Amniotic stem cell (primary cell): Measurements from ENCODE around the gene RASSF5.

Experiments used
- DNase-seq: peaks from one replicate; lab custom pipeline; 2025; lab: John Stamatoyannopoulos, UW

The RASSF5 gene

GRCh38 chr1:206516728-206516990, 9.3 kb downstream of the RASSF5 start:
- no peak for DNase-seq

GRCh38 chr1:206517784-206518183, 10.5 kb downstream of the RASSF5 start:
- no peak for DNase-seq

DNA sequence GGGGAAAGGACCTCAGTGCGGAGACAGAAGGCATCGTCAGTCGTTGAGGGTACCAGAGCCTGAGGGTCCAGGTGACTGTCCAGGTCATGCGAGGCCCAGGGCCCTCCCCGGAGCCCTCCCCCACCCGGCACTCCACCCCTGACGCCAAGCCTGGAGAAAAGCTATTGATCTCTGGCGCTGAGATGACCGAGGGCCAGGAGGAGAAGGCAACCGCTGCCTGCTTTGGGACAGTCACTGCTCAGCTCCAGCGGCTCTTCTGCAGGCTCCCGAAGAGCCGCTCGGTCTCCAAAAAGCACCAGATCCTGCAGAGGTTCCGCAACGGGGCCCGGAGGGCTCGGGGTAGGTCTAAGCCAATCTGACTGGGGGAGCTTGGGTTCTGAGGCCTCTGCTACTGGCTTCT, 10.9 kb downstream of the RASSF5 start:
- DNase-seq, result no peak

DNA sequence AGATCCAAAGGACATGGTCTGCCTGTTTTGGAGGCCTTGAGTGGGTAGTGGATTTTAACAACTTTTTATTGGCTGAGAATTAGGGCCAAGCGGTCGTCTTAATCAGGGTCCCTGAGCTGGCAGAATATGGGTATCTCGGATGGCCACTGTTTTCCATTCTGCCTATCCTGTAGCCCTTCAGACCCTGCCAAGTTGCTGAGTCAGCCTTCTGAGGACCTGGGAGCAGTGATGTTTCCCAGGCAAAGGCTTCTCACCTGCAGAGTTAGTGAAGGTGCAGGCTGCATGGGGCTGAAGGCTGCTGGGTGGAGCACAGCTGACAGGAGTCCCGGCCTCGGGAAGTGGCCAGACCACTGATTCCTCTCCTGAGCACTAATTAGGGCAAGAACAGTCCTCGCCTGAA, 11.4 kb downstream of the RASSF5 start:
- no peak for DNase-seq

DNA sequence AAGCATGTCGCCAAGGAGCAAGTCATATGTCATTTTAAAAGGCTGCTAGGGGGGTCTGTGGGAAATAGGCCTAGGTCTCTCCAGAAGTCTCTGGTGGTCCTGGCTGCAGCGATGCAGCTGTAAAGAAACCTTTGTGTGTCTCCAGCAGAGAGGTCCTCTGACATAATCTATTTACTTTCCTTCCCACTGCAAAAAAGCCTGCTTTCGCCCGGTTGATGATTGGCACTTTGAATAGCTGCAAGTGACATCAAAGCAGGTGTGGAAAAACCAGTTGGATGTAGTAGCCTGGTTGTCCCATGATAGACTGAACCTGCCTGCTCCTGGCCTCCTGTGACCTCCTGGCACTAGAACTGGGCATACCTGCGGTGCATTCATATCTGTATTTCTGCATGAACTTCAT, 13.8 kb downstream of the RASSF5 start:
- DNase-seq, result no peak

DNA sequence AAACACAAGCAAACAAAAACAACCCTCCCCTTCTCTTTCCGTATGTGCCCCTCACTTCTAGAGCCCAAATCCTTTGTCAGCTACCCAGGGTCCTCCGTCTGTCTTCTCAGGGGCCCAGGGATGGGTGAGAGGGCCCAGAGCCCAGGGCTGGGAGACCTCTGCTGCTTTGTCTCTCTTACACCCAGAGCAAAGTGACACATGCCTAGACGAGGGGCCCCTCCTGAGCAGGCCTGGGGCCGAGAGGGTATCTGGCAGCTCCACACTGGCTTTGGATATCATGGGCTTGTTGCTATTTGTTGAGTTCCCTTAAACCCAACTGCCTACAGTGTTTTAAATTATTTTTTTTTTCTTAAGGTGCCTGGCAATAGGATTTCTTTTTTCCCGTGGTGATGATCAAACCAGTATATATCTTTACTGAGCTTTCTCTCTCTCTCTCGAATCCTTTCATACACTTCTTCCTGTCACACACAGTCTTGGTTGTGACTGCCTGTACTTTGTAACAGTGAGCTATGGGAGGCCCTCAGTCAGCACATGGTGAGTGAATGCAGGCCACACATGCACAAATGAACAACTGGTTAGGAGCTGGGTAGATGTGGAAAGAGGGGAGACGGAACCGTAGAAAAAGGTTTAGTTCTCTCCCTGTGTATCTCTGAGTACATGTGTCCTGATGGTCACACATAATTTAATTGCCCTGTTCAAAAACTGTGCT, 14.5 kb downstream of the RASSF5 start:
- no peak for DNase-seq

DNA sequence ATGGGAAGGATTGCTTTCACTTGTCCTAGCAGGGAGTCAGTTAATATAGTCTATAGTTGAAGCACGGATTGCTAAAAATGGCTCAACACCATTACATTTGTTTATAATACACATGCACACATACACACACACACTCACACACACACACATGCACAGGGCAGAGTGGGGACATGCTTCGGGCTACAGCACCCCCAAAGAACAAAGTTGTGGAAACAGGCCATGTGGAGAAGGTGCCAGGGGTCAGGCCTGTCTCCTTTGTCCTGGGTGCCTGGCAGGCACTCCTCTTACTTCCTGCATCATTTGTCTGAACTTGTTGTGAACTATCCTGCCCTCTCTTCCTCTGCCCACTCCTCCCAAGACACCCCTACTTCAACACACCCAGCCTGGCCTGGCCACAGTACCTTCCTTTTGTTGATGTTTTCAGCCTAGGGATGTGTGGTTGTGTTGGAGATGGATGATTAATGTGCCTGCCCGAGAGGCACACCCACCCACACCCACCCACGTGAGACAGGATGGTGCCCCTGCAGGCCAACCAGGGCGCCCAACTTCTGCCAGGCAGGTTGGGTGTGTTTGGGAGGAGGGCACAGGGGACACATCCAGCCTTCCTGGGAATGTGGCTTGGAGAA, 17.5 kb downstream of the RASSF5 start:
- DNase-seq, result no peak

GRCh38 chr1:206526064-206526911, 19.0 kb downstream of the RASSF5 start:
- no peak for DNase-seq

DNA sequence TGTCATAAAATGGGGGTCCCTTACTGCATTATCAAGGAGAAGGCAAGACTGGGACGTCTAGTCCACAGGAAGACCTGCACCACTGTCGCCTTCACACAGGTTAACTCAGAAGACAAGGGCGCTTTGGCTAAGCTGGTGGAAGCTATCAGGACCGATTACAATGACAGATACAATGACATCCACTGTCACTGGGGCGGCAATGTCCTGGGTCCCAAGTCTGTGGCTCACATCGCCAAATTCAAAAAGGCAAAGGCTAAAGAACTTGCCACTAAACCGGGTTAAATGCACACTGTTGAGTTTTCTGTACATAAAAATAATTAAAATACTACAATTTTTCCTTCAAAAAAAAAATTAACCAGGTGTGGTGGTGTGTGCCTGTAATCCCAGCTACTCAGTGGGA, 22.1 kb downstream of the RASSF5 start:
- no peak for DNase-seq

DNA sequence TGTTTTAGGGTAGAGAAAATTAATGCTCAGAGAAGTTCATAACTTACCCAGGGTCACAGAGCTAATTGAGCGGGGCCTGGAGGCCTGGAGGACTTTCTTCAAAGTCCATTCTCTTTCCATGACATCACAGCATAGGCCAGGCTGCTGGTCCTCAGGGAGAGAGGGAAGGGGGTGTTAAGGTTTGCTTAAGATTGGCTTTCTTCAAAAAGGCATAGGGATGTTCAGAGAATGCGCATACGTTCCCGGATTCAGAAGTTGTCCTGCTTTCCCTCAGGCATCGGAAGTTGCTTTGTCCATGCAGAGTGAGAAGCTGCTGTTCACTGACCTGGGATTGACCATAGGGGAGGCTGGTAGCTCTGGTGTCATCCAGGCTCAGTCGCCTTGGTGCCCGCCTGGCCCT, 25.0 kb downstream of the RASSF5 start:
- DNase-seq, result no peak

- no peak for DNase-seq
These were observed 27.2 kb downstream of the RASSF5 start for GRCh38 chr1:206534552-206534951.

DNA sequence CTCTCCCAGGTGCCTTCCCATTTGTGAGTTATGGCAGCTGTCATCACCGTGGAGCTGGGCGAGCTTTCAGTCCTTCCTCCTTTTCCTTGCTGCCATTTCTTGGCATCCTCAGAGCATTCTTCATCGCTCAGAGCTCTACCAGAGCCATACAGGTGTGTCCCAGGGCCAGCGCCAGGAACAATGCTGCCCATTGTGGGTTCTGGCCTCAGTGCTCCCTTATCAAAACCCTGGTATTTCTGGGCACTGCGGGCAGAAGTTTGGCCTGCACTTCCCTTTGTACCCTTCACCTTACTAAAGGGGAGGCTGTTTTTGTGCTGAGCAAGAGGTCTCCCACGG, 28.5 kb downstream of the RASSF5 start:
- no peak for DNase-seq

DNA sequence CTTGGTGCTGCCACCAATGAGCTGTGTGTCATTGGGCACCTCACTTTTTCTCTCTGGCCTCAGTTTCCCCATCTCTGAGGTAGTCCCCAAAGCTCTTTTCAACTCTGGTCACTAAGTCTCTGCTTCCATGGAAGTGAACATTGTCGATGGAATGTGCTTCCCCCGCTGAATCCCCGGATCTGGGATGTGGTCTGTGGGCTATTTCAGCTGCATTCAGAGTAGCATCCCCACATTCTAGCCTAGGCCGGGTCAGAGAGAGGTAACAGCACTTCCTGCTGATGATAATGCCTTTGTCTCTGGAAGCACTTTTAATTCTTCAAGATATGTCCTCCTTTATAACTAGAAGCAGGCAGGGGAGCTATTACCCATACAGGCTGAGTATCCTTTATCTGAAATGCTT, 29.8 kb downstream of the RASSF5 start:
- DNase-seq, result no peak

DNA sequence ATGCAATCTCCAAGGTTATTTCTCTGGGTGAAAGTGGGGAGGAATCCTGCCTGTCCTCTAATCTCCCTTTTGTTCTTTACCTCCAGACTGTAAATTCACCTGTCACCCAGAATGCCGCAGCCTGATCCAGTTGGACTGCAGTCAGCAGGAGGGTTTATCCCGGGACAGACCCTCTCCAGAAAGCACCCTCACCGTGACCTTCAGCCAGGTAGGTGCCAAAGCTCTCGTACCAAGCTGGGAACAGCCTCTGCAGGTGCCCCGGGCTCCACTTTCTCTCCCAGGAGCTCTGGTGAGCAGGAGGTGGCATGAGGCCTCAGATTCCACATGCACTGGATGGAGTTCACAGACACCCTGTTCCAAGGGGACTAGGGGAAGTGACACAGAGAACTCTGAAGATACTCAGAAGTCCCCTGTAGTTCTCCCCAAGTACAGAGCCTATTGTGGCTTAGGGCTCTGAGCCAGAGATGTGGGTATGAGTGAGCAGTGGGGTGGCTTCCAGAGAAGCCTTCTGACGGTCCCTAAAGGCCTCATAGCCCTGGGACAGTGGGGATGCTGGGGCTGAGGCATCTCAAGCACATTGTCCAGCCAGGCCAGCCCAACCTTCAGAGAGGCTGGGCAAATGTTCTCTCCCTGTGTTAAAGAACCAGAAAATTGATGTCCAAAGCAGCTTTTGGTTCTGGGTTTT, 30.9 kb downstream of the RASSF5 start:
- DNase-seq, result no peak

DNA sequence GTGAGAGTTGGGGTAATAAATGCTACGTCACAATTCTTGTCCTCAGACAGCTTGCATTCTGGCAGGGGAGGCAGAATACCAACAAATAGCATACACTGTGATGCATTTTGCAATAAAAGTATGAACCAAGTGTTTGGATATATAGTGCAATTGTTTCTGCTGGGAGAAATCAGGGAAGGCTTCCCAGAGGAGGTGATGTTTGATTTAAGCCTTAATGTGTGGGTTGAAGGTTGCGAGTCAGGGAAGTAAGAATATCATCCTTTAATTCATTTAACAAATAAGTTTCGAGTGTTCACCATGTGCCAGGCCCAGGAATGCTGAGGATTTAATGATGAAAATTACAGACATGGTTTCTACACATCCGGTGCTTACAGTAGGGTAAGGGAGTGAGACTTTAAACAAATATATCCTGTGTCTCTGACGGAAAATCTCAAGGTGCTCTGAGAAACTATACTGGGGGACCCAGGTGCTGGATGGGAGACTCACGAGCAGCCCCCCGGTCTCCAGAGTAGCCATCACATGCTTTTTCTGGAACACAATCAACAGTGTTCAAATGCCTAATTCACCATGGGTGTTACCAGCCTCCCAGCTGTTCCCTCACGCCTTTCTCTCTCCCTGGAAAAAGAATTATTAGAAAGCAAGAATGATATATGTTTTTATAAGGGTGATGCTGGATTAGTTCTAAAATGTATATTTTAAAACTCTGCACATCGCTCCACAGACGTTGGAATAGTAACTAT, 31.7 kb downstream of the RASSF5 start:
- no peak for DNase-seq

DNA sequence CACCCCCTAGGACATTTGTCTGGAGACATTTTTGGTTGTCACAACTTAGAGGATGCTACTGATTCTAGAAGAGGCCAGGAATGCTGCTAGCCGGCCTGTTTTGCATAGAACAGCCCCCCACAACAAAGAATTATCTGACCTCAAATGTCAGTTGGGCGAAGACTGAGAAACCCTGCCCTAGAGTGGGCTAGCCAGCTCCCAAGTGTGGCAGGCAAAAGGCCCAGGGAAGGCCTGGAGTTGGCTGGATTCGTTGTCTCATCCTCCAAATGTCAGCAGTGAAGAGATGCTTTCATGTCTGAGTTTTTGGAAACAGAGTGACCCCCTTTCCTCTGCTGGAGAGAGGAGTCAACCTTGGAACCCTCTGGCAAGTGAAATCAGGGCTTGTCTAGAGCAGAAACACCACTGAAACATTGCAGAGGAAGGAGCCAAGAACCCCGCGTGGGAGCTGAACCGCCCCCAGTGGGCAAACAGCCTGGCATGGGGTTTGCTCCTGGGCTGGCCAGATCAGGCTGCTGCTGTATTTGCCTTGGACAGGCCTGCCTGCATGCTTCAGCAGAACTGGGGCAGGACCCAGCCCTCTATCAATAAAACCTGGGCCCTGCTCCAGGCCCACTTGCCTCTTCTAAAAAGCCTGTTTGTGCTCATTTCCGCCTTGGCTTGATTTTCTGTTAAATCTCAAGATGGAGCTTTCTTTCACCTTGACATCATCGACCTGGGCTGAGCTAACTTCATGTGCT, 32.9 kb downstream of the RASSF5 start:
- DNase-seq, result no peak

DNA sequence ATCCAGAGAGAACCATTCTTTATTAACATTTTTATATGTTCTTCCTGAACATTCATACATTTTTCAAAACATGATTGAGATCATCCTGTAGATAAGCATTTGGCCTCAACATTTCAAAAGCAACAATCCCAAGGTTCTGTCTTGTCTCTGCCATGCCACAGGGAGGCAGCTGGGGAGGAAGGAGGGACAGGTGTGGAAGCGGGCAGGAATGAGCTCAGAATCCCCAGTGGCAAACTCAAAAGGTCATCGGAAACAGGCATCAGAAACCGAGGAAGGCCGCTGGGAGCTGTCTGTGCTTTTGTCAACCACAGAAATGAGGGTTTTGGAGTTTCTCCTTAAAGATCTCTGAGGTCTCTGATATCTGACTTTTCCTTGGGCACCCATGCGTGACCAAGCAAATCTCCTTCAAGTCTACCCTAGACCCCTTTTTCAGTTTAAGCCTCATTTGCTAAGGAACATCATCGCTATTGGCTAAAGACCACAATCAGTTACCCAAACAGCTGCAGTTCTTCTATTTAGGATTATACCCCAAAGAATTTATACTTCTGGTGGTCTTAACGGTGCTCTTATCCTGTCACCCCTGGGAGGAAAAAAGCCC, 34.0 kb downstream of the RASSF5 start:
- DNase-seq, result no peak

GRCh38 chr1:206544562-206545257, 37.4 kb downstream of the RASSF5 start:
- no peak for DNase-seq

- DNase-seq, result no peak
These were observed 38.0 kb downstream of the RASSF5 start for GRCh38 chr1:206545351-206545750.

DNA sequence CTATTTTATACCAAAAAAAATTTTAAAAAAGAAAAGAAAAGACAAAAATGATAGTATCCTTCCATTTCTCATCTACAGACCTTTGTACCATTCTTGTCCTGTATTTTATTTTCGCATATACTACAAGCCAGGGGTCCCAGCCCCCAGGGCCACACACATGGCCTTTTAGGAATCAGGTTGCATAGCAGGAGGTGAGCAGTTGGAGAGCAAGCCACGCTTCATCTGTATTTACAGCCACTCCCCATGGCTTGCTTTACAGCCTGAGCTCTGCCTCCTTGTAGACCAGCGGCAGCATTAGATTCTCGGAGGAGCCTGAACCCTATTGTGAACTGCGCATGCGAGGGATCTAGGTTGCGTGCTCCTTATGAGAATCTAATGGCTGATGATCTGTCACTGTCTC, 39.8 kb downstream of the RASSF5 start:
- no peak for DNase-seq

DNA sequence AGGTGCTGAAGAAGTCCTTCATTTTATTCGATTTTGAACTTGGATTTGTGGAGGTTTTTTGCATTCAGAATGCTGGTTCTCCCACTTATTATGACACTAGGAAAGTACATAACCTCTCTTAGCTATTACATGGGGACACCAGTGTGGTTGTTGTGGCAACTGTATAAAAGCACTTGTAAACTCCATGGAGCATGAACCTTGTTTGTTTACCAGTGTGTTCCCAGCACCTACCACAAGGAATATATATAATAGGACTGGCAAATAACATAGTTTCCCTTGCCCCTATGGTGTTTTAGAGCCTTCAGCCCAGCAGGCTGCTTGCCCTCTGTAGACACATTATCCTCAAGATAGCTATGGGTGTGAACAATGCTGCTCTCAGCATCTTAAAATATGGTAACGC, 43.1 kb downstream of the RASSF5 start:
- no peak for DNase-seq
